ENCODE results near the gene INPP5D.

DNA sequence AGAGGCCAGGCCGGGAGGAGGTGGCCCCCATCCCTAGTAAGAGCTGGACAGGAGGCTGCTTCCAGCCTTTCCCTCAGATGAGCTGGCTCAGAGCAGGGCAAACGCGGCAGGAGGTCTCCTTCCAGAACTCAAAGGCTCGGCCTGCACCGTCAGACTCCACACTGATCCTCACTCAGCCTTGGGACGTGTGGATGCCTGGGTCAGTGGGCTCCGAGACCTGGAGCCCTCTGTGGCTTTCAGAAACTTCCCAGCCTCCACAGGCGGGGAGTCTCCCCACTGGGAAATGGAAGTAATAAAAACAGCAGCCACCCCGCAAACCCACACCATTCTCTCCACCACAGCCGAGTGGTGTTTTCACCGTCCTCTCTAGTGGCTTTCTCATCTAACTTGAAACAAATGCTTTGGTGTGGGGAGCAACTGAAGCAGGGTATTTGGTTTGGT lies 54.3 kb downstream of the INPP5D start:
- TF ChIP-seq, protein P1, sequence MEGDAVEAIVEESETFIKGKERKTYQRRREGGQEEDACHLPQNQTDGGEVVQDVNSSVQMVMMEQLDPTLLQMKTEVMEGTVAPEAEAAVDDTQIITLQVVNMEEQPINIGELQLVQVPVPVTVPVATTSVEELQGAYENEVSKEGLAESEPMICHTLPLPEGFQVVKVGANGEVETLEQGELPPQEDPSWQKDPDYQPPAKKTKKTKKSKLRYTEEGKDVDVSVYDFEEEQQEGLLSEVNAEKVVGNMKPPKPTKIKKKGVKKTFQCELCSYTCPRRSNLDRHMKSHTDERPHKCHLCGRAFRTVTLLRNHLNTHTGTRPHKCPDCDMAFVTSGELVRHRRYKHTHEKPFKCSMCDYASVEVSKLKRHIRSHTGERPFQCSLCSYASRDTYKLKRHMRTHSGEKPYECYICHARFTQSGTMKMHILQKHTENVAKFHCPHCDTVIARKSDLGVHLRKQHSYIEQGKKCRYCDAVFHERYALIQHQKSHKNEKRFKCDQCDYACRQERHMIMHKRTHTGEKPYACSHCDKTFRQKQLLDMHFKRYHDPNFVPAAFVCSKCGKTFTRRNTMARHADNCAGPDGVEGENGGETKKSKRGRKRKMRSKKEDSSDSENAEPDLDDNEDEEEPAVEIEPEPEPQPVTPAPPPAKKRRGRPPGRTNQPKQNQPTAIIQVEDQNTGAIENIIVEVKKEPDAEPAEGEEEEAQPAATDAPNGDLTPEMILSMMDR (conservative IDR thresholded peaks at IDR 0.05): no peak
- no peak for TF ChIP-seq EZH2 (IDR thresholded peaks at IDR 0.05; ENCODE audit: low read depth)

All from PC-9 (cell line).